ENCODE data around the gene CCL16.
"Not testable (repeated sequence)": the region's sequence is repeated elsewhere in the genome, so short reads cannot be mapped to it uniquely, and the experiment has no call there.

The CCL16 gene

GRCh38 chr17:35938492-35938891 lies 42.8 kb downstream of the CCL16 start:
- DNase-seq (ENCODE audit: low read depth), result not testable (repeated sequence)

- DNase-seq (ENCODE audit: low read depth), result no peak
Observed at GRCh38 chr17:35936063-35936462, 45.2 kb downstream of the CCL16 start.

GRCh38 chr17:35934760-35935159 lies 46.5 kb downstream of the CCL16 start:
- DNase-seq (ENCODE audit: low read depth), result no peak

- peak; percentile 71 for DNase-seq (ENCODE audit: low read depth)
Observed at GRCh38 chr17:35932586-35932985, 48.7 kb downstream of the CCL16 start.

- DNase-seq (ENCODE audit: low read depth), result peak; percentile 38
Observed at GRCh38 chr17:35931794-35932425, 49.4 kb downstream of the CCL16 start.

GRCh38 chr17:35930211-35931065 lies 50.9 kb downstream of the CCL16 start, which contains the start of gene RDM1:
Gene RDM1, minus strand, starts transcription at chr17:35930773. Its CDS starts 46 bp downstream, at chr17:35930727.
- DNase-seq (ENCODE audit: low read depth), result peak; percentile 78

- no peak for DNase-seq (ENCODE audit: low read depth)
Observed at GRCh38 chr17:35927714-35928113, 53.6 kb downstream of the CCL16 start.
